K562 (cell line): Measurements from ENCODE around the gene HOXB7. TPM values are rescaled to one million over a fixed set of nuclear protein-coding genes. Genes with fewer than 3 reads are reported as not detected.

Experiments used
- ATAC-seq: fragments of 200-7000 bp; cut with Tn5 transposase; 3 replicates; pipeline ENCODE4 v1.9.1; 2020; ENCODE audit warnings: moderate library complexity
- BruUV-seq: library from RNA; stranded (reverse); fragments of 400-500 nt; replicated peaks from 2 replicates; lab custom pipeline; 2021; lab: Mats Ljungman, UMichigan
- CTCF ChIA-PET: fragments of 300-600 bp; formaldehyde crosslinking; extraction: SDS; loops from one replicate; lab custom pipeline; 2021; ENCODE audit warnings: low intra/inter-chr PET ratio; lab: Yijun Ruan, JAX
- POLR2A ChIA-PET: fragments of 300-600, 350-650 bp; sonication (Branson Sonifier 250); formaldehyde crosslinking; extraction: SDS; loops from one replicate; lab custom pipeline; 2021; ENCODE audit warnings: antibody characterized with exemption, inconsistent platforms; lab: Yijun Ruan, JAX
- DNase-seq, 4 experiments: peaks; one replicate each; pipeline versions ENCODE4 v3.0.0 to v3.0.0-alpha.2; 2011 to 2018; ENCODE audit warnings: low spot score in 3 of 4, mixed read lengths in 3 of 4; ENCODE audit errors: extremely low read depth in 1 of 4
- FAIRE-seq: peaks from 2 replicates; lab custom pipeline; 2011; peaks lifted over from hg19 to GRCh38; lab: Jason Lieb, UNC
- H2AFZ ChIP-seq: 2 replicates; pipeline ENCODE4 v1.6.0; 2011; ENCODE audit warnings: low read depth, low read length, control low read depth, inconsistent platforms
- H3K27ac ChIP-seq: fragments of 200-600 bp; 3 replicates; pipeline ENCODE4 v1.8.0; 2011; ENCODE audit warnings: low read depth, mild to moderate bottlenecking, control low read depth, inconsistent platforms, low read length, moderate library complexity, mixed read lengths; ENCODE audit errors: extremely low read depth
- H3K27me3 ChIP-seq, 2 experiments: fragments of 300-600 bp in 1 of 2; 2 replicates in 1 of 2; 3 replicates in 1 of 2; pipeline versions ENCODE4 v1.6.0 to v1.8.0; 2011; ENCODE audit warnings: inconsistent platforms in 2 of 2, low read length in 2 of 2, mild to moderate bottlenecking in 1 of 2, mixed read lengths in 1 of 2, moderate library complexity in 1 of 2; ENCODE audit not compliant: control insufficient read depth in 2 of 2, insufficient read depth in 2 of 2
- H3K36me3 ChIP-seq: fragments of 300-600 bp; 3 replicates; pipeline ENCODE4 v1.8.0; 2011; ENCODE audit warnings: mild to moderate bottlenecking, low read length, inconsistent platforms; ENCODE audit not compliant: control insufficient read depth, insufficient read depth
- H3K4me1 ChIP-seq, 2 experiments: fragments of 200-600 bp in 1 of 2; replicated peaks in 1 of 2; 2 replicates in 1 of 2; 3 replicates in 1 of 2; pipeline versions ENCODE4 v1.5.1 to v1.8.0; 2011; ENCODE audit warnings: inconsistent platforms in 2 of 2, low read length in 2 of 2, mild to moderate bottlenecking in 1 of 2, mixed read lengths in 1 of 2, moderate library complexity in 1 of 2; ENCODE audit not compliant: control insufficient read depth in 2 of 2, insufficient read depth in 2 of 2
- H3K4me2 ChIP-seq: 2 replicates; pipeline ENCODE4 v1.6.1; 2011; ENCODE audit warnings: low read length, control low read depth, inconsistent platforms, mixed read lengths; ENCODE audit not compliant: insufficient read depth
- H3K4me3 ChIP-seq: fragments of 200-600 bp; sonication (generic), shearing (Covaris generic); 2 replicates; pipeline ENCODE4 v1.5.1; 2016; ENCODE audit warnings: control low read depth, inconsistent platforms
- H3K79me2 ChIP-seq: fragments of 200-600 bp; 3 replicates; pipeline ENCODE4 v1.8.0; 2011; ENCODE audit warnings: low read length, inconsistent platforms; ENCODE audit not compliant: control insufficient read depth, insufficient read depth
- H3K9ac ChIP-seq, 2 experiments: 2 replicates each; pipeline versions ENCODE4 v1.6.0 to v1.6.1; 2011; ENCODE audit warnings: low read depth in 2 of 2, low read length in 2 of 2, control low read depth in 1 of 2, inconsistent platforms in 1 of 2, mild to moderate bottlenecking in 1 of 2, mixed read lengths in 1 of 2; ENCODE audit not compliant: insufficient read depth in 1 of 2
- H3K9me1 ChIP-seq: one replicate; pipeline ENCODE4 v1.6.0; 2011; ENCODE audit warnings: inconsistent platforms, mild to moderate bottlenecking, low read length, moderate library complexity; ENCODE audit not compliant: control insufficient read depth, insufficient read depth
- H3K9me3 ChIP-seq: replicated peaks from 2 replicates; pipeline ENCODE4 v1.5.1; 2011; ENCODE audit warnings: low read depth, low read length, inconsistent platforms; ENCODE audit not compliant: control insufficient read depth, insufficient read depth
- H4K20me1 ChIP-seq: replicated peaks from 2 replicates; pipeline ENCODE4 v1.6.1; 2011; ENCODE audit warnings: low read length, inconsistent platforms, mixed read lengths; ENCODE audit not compliant: control insufficient read depth, insufficient read depth
- CEBPZ ChIP-seq: fragments of 150-350 bp; IDR thresholded peaks from 2 replicates; pipeline ENCODE4 v1.6.1; 2014; ENCODE audit warnings: low read depth, mild to moderate bottlenecking, low read length, borderline replicate concordance
- KAT8 ChIP-seq: fragments of 450-650 bp; IDR thresholded peaks from 2 replicates; pipeline ENCODE4 v1.6.1; 2016; ENCODE audit warnings: low read depth, mild to moderate bottlenecking
- POLR2G ChIP-seq: fragments of 200-400 bp; formaldehyde crosslinking; IDR thresholded peaks from 2 replicates; pipeline ENCODE4 v1.6.1; 2017; ENCODE audit warnings: low read depth, mild to moderate bottlenecking, antibody characterized with exemption, low read length, moderate library complexity
- TBP ChIP-seq: optimal IDR thresholded peaks from 2 replicates; pipeline ENCODE3; 2011; ENCODE audit warnings: low read depth, low read length, improper control_type of control experiment
- U2AF2 ChIP-seq: fragments of 200-400 bp; formaldehyde crosslinking; optimal IDR thresholded peaks from 2 replicates; pipeline ENCODE3; 2017; ENCODE audit warnings: low read depth, mild to moderate bottlenecking, low read length
- ZKSCAN1 ChIP-seq: fragments of 150-350 bp; IDR thresholded peaks from 2 replicates; pipeline ENCODE4 v1.6.1; 2016; ENCODE audit warnings: low read depth, low read length
- WGBS: fragments of 100-300 bp; shearing (Covaris generic); methylation state at CpG from one replicate; pipeline ENCODE4 v1.1.6; 2016; ENCODE audit warnings: low coverage, mixed read lengths; ENCODE audit not compliant: insufficient coverage; ENCODE audit errors: missing lambda C conversion rate; 5-methylcytosine and 5-hydroxymethylcytosine counted together
- in situ Hi-C: fragments of 300-500 bp; cut with MboI; formaldehyde crosslinking; loops from 4 replicates; pipeline ENCODE4 v1.15.0; 2018; ENCODE audit warnings: inconsistent platforms, mixed read lengths
- intact Hi-C: fragments of 100-400 bp; cut with micrococcal nuclease; formaldehyde crosslinking; loops from 2 replicates; pipeline ENCODE4 v1.14.2; 2022
- polyA plus RNA-seq, 8 experiments: library from polyadenylated mRNA; depleted of rRNA in 4 of 8; stranded (reverse) in 5 of 8; unstranded in 3 of 8; fragments of >200 nt; fragmentation: Nextera tagmentation in 2 of 8; fragmentation: Illumina TruSeq in 1 of 8; extraction: Ambion mirVana in 2 of 8; extraction: Trizol in 1 of 8; gene quantifications; 2 replicates each; pipeline versions ENCODE4 v1.2.1 to v1.2.3, GENCODE V29; 2011 to 2014; ENCODE audit warnings: inconsistent platforms in 1 of 8, missing spikeins in 1 of 8
- total RNA-seq, 7 experiments: library from RNA; depleted of rRNA in 6 of 7; stranded (reverse); fragments of >200 nt in 6 of 7; fragmentation: Illumina TruSeq in 2 of 7; extraction: Trizol in 2 of 7; gene quantifications; 2 replicates each; pipeline versions ENCODE4 v1.2.1 to v1.2.3, GENCODE V29; 2011 to 2021; ENCODE audit warnings: low replicate concordance in 1 of 7

The HOXB7 gene
- total and polyA plus RNA-seq, 9 of the 15 experiments (the other 6 are each of a cell fraction or from before 2014, with no cell fraction given): 5.5 to 16.7 (median 8.3) TPM

GRCh38 chr17:48639136-48639535 is 28.3 kb upstream of the HOXB7 start:
- Histone ChIP-seq H3K79me2 (peaks cover 23% of the 10 kb centered on the region; the same call in 2 of the 3 replicates), H3K9ac (peak overlapping the region; percentile 20 to 33; a peak in 2 of 4 replicates), H4K20me1 (no peaks in the 10 kb centered on the region), H3K27me3 (no peaks in the 10 kb centered on the region), H3K4me2 (peak overlapping the region; percentile 48), H3K27ac (peak overlapping the region; percentile 39; the same call in 1 of the 3 replicates)
- intact Hi-C loops: no loop called here
- FAIRE-seq: peak; percentile 90
- POLR2A ChIA-PET: interaction anchor here (0.7 to 5.1 kb wide), 4 partner anchors 10 to 34 kb away, joined by 3 to 23 read pairs (median 9); partner anchors contain the start of genes HOXB6 and HOXB9
- TF ChIP-seq CEBPZ: no peak
- TF ChIP-seq TBP: peak; percentile 25
- TF ChIP-seq ZKSCAN1: peak; percentile 93
- TF ChIP-seq POLR2G: 0 out of 2 replicates have a peak, but pooled peaks have one; percentile 21
- no peak for TF ChIP-seq KAT8
- TF ChIP-seq U2AF2: no peak
- TF ChIP-seq, all 486 proteins: peak for 3
- Histone ChIP-seq H3K4me3 (no peak overlapping the region), H3K9me3 (no peaks in the 10 kb centered on the region), H2AFZ (peak overlapping the region; percentile 51), H3K4me1 (peaks cover 41 to 50% of the 10 kb centered on the region in 2 experiments), H3K36me3 (peaks cover 8% of the 10 kb centered on the region; the same call in 1 of the 3 replicates), H3K9me1 (peaks cover 4% of the 10 kb centered on the region)
- 30% methylated on average over 5 of the region's 5 CpGs for WGBS
- ATAC-seq (peak; percentile 80), DNase-seq (peak; percentile 68 to 83 (median 78))
- in situ Hi-C loops: no loop called here
- no TSS peak for BruUV-seq
- CTCF ChIA-PET: no interaction called here
